Stimulated activated CD4-positive, alpha-beta T cell treated with anti-CD3 and anti-CD28 coated beads, Interleukin-4, amount 100 ng/mL, for 24 hours (primary cell): ENCODE data around the gene ME3.
A peak's percentile ranks its signal among the peaks of the same experiment; 100 is the strongest.
"Not testable (repeated sequence)": the region's sequence is repeated elsewhere in the genome, so short reads cannot be mapped to it uniquely, and the experiment has no call there.

Experiments used
- DNase-seq: peaks from one replicate; pipeline ENCODE4 v3.0.0-alpha.2; 2020

Gene ME3

GRCh38 chr11:86660736-86661135 is 11.7 kb downstream of the ME3 start:
- no peak for DNase-seq

DNA sequence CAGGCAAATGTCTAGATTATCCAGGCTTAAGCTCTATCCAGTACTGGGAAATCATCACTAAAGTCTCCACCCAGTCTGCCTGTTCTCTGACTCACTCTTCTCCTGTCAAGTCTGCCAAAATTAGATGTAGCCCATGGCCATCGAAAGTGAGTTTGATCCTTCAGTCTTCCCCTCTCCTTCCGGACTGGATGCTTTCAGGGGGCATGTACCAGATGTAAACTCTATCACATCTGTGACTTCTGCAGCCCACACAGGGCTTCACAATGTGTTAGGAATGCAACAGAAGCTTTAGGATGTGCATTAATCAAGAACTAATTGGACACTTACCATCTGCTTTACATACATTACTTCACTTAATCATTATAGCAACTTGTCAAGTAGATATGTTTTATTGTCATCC is 12.3 kb downstream of the ME3 start:
- DNase-seq = no peak

DNA sequence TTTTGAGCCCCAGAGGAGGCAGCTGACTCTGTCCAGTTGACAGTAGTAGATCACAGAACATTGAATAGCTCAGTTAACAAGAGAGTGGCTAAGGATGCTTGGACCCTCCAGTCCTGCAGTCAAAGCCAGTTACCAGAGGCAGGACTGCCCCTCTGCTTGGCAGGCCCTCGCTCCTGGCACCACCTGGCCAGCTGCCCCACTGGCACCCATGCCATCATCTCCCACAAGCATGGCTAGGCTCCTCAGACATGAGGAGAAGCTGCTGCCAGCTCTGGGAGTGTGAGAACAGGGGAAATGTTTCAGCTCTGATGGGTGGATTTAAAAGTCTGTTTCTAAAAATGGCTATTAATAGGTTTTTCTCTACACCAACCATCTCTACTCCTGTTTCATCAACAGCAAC is 13.9 kb downstream of the ME3 start:
- no peak for DNase-seq

DNA sequence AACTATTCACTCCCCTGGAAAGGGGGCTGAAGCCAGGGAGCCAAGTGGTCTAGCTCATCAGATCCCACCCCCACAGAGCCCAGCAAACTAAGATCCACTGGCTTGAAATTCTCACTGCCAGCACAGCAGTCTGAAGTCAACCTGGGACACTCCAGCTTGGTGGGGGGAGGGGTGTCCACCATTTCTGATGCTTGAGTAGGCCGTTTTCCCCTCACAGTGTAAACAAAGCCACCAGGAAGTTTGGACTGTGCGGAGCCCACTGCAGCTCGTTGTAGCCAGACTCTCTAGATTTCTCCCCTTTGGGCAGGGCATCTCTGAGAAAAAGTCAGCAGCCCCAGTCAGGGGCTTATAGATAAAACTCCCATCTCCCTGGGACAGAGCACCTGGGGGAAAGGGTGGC is 27.2 kb downstream of the ME3 start:
- DNase-seq = not testable (repeated sequence)

GRCh38 chr11:86644291-86644690 is 28.1 kb downstream of the ME3 start:
- no peak for DNase-seq

DNA sequence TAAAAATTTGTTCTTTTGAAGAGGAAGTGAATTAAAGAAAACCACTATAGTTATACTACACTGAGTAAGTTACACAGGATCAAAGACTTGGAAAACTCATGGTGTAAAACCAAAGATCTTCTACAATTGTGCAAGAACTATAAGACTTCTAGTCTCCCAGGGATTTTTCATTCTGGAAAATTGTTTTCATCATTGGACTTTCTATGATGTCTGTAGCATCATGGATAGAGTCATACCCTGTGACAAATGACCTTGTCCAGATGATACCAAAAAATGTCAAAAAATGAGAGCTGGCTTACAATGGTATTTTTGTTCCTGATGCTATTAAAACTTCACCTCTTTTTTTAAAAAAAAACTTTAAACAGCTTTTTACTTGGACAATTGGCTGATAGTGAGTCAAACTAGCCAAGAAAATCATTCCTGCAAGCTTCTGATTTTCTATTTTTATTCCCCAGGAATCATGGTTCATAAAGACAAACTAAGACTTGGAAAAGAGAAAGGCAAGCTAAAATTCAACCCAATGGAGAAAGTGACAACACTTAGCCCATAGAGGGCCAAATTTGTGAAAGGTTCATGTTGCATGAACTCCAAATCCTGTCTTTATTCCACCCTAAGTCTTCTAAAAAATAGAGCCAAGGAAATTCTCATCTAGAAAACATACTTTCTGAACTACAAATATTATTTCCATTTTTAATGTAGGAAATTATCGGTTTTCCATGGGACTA is 30.7 kb downstream of the ME3 start:
- DNase-seq = no peak

DNA sequence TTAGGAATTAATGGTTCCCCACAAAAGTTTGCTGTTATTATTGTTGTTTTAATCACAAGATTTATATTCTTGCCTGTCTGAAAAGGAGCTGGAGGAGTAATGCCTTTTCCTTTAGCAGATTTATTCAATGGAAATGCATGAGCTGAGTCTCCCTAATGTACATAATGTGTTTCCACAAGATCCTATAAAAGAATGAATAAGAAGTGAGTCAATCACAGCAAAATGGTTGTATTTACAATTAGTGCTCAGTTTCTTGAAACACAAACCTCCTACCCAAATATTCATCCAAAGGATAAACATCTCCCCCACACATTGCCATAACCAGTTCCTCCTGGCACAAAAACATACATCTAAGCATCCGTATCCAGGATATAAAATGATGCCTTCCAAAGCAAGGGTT is 33.3 kb downstream of the ME3 start:
- DNase-seq = no peak

GRCh38 chr11:86638673-86639072 is 33.7 kb downstream of the ME3 start:
- no peak for DNase-seq

DNA sequence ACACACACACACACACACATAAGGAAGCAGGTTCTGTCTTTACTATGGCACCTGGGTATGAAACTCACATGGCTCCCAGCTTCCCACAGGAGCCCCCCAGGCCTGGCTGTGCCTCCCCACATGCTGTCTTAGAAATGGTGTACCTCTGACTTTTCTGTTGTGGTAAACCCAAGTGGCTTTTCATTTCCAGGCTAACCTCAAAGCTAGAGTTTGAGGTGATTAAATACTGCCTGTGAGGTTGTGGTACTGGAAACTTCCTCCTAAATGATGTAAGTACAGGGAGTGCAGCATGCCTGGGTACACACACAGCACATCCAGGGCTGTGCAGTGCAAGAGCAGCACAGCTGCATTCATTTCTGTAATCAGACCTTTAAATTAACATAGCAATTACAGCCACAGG is 34.4 kb downstream of the ME3 start:
- no peak for DNase-seq

DNA sequence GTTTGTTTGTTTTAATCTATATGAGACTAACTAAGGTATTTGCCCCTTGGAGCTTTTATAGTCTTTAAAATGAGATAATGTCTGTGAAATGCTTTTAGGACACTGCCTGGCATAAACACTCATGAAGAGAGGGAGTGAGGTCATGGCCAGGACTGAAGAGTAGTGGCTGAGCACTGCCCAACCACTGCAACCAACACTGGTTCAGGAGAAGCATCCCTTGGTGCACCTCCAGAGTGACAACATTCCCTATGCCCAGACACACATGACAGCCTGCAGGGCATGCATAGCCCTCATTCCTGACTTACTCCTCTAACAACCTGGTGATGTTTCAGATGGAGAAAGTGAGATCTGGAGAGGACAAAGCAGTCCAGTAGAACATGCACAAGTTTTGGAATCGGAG is 36.1 kb downstream of the ME3 start:
- DNase-seq = no peak

- peak; percentile 13 for DNase-seq
Observed at GRCh38 chr11:86632499-86633269, 39.7 kb downstream of the ME3 start.

GRCh38 chr11:86630229-86630981 is 42.0 kb downstream of the ME3 start:
- no peak for DNase-seq

- no peak for DNase-seq
Observed at GRCh38 chr11:86629045-86629706, 43.2 kb downstream of the ME3 start.

GRCh38 chr11:86627776-86628455 is 44.5 kb downstream of the ME3 start:
- no peak for DNase-seq

DNA sequence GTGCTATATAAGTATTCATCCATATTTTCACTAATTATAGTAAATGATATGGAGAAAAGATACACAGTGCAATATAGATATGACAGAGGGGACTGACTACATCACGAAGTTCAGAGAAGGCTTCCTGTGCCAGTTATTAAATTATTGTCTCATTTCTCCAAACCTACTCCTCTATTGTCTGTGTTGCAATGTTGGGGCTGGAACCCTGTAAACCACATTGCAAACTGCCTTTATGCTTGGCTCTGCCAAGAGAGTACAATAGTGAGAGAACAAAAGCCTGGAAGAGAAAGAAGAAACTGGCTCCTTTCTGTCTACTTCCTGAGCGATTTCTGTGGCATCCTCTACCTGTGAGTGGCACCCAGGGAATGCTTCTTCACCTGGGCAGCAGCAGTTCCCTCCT is 46.4 kb downstream of the ME3 start:
- no peak for DNase-seq

GRCh38 chr11:86625544-86625943 is 46.9 kb downstream of the ME3 start:
- no peak for DNase-seq

DNA sequence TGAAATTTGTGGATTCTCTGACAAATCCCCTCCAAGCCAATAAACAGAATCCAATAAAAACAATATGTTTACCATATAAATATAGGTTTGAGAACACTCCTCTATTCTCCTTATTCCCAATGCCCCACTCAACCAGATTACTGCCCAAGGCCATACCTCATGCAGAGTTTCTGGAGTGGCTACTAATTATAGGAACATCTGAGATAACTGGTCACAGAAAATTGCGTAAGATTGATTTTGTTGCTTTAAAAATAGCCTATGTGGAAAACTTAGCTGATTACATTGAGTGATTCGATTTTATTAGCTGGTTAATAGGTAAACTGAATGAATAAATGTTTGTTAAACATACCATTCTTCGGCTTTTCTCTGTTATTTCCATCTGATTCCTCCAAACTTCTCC is 48.0 kb downstream of the ME3 start:
- no peak for DNase-seq

DNA sequence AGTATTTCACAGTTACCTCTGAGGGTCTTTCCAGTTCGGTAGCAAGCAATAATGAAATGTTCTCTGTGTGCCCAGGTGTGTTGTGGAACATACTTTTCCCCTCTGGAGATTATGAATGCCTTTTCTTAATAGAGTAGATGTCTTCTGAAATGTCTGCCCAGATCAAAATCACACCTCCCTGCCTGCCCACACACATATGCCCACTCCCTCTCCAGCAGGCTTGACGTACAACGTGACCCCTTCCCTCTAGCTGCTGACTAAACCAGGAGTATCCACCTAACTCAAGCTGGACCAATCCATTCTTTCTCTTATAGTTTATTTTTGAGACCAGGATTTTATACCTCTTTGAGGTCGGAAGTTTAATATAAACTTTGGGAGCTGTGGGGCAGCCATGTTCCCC is 48.7 kb downstream of the ME3 start:
- DNase-seq = no peak

DNA sequence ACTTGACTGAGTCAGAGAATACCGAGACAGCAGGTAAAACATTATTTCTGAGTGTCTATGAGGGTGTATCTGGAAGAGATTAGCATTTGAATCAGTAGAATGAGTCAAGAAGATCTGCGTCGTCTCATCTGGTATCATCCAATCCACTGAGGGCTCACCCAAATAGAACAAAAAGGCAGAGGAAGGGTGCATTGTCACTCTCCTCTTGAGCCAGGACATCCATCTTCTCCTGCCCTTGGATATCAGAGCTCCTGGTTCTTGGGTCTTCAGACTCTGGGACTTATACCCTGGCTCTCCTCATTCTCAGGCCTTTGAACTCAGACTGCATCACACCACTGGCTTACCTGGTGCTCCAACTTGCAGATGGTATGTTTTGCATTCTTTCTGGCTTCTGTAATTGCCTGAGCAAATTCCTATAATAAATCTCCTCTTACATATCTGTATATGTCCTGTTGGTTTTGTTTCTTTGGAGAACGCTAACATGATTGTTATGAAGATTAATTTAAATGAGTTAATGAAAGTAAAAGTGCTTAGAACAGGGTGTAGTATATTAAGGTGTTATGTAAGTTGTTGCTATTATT is 49.3 kb downstream of the ME3 start:
- no peak for DNase-seq

DNA sequence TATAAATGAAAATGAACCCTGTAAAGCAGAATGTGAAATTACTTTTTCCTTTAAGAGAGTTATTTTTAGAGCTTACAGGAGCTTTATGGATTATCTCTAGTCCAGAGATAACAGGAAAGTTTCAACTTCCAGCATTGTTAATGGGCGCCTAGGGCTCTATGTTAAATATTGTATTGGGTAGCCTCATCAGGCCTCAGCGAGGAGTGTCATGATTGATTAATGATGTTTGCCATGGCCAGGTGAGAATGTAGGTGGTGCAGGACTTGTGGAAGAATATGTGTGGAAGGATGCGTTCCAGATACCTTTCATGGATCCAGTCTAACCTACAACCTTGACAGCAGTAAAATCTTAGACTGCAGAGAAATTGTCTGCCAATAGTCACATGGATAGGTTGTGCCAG is 50.6 kb downstream of the ME3 start:
- DNase-seq = no peak

DNA sequence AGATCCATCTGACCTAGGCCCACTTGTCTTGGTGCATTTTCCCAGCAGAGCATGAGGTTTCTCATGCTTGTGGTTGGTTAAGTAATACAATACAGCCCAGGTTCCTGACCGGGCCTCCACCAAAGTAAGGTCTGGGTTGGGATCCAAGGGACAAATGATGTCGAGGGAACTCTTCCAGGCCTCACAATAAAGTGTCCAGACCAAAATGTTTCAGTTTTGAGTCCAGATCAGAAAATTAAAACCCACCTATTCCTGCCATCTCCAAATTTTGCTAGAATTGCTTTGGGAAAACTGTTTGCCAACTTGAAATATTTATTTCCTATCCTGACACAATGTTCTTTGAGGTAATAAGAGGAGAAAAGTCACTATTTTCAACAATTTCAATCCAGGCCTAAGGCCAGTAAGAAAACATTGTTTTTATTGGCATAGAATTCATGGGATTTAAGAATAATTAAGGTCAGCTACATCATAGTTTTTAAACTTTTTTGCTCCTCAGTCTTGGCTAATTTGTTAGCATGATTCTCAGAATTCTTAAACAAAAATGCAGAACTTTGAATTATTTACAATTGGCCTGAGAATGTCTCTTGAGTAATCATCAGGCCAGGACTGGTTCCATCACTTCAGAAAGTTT is 51.4 kb downstream of the ME3 start:
- DNase-seq = no peak

DNA sequence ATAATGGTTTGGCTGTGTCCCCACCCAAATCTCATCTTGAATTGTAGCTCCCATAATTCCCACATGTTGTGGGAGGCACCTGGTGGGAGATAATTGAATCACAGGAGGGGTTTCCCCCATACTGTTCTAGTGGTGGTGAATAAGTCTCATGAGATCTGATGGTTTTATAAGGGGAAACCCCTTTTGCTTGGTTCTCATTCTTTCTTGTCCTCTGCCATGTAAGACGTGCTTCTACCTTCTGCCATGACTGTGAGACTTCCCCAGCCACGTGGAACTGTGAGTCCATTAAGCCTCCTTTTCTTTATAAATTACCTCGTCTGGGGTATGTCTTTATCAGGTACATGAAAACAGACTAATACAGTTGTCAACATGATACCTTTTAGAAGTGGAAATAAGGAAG is 53.0 kb downstream of the ME3 start:
- peak; percentile 9 for DNase-seq
